GM12875 (cell line): ENCODE measurements around the gene TTC8.
"Not testable (repeated sequence)": the region's sequence is repeated elsewhere in the genome, so short reads cannot be mapped to it uniquely, and the experiment has no call there.

ENCODE experiments used
- H3K4me3 ChIP-seq: one replicate; pipeline ENCODE4 v1.5.1; 2011; ENCODE audit warnings: low read depth, low read length, control low read depth
- TF ChIP-seq, protein P1 (sequence below): IDR thresholded peaks from 2 replicates; pipeline ENCODE4 v1.5.1; 2011; ENCODE audit warnings: low read depth, mild to moderate bottlenecking, control low read depth, inconsistent platforms, low read length, moderate library complexity, borderline replicate concordance; ENCODE audit not compliant: insufficient read depth

Gene TTC8

DNA sequence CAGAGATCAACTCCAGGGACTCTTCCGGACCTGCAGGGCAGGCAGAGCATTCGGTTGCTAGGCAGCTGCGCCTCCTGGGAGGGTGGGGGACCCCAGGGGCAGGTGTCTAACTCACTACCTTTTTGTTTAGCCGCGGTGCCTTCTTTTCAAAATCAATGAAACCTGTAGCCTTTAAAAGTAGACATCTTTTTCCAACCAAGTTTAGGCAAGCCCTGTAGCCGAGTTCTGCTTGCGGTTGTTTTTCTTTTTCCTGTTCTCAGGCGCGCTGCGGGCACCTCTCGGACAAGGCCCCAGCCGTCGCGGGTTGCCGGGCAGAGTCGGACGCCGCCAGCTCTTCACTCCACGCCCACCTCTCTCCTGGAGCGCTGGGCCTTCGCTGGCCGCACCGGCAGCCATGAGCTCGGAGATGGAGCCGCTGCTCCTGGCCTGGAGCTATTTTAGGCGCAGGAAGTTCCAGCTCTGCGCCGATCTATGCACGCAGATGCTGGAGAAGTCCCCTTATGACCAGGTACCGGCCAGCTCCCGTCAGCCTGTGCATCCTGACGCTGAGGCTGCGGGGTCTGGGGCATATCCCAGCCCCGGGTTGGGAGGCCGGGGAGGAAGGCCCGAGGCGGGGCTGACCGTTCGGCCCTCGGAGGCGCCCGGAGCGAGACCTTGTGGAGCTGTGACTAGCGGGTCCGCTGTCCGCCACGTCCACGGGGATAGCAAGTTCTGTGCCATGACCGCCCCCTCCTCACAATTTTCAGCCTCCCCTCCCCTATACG lies at the start of gene TTC8:
Gene TTC8 (plus strand): TSS at position 338 of the 764 bp plus-strand sequence. CDS start 57 bp downstream, at position 395.
- TF ChIP-seq, protein P1, sequence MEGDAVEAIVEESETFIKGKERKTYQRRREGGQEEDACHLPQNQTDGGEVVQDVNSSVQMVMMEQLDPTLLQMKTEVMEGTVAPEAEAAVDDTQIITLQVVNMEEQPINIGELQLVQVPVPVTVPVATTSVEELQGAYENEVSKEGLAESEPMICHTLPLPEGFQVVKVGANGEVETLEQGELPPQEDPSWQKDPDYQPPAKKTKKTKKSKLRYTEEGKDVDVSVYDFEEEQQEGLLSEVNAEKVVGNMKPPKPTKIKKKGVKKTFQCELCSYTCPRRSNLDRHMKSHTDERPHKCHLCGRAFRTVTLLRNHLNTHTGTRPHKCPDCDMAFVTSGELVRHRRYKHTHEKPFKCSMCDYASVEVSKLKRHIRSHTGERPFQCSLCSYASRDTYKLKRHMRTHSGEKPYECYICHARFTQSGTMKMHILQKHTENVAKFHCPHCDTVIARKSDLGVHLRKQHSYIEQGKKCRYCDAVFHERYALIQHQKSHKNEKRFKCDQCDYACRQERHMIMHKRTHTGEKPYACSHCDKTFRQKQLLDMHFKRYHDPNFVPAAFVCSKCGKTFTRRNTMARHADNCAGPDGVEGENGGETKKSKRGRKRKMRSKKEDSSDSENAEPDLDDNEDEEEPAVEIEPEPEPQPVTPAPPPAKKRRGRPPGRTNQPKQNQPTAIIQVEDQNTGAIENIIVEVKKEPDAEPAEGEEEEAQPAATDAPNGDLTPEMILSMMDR = no peak
- H3K4me3 ChIP-seq = peak within 1 kb of the TSS; percentile 82

DNA sequence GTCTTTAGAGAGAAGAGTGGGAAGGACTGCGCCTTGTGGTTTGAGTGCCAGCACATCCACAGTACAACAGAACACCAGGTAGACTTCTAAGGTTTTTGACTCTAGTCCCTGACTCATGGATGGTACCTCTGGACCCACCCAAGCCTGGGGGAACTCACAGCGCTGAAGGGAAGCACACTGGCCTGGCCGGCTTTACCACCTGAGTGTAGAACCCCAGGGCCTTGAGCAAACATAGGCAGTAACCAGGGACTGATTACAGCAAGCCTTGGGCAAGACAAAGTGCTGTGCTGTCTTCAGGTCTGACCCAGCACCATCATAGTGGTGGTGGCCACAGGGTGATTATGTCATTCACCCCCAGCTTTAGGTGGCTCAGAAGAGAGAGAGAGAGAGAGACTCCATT lies 48.9 kb upstream of the TTC8 start:
- no peak overlapping the region for H3K4me3 ChIP-seq
- TF ChIP-seq, protein P1 = no peak

DNA sequence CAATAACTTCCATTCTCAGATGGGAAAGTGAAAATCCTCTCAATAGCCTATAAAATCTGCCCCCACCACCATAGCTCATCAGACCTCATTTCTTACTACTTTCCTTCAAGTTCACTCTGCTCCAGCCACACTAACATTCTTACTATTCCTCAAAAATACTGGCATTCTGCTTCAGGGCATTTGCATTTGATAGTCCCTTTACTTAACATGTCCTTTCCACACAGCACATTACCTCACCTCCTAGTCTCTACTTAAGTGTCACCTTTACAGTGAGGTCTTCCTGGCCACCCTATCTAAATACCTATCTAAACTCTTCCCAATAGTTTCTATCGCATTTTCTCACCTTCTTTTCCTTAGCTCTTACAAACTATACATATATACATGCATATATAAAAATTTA lies 38.5 kb upstream of the TTC8 start:
- H3K4me3 ChIP-seq = no peak overlapping the region
- TF ChIP-seq, protein P1 = no peak

DNA sequence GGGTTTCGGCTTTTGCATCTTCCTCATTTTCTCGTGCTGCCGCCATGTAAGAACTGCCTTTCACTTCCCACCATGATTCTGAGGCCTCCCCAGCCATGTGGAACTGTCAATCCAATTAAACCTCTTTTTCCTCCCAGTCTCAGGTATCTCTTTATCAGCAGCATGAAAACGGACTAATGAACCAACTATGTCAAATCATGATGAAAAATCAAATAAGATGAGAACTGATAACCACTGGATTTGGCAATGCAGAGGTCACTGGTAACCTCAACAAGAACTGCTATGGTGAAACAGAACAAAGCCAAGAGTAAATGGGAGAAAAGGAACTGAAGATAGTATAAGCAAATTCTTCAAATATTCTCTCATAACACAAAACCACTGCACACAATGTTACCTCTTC lies 37.7 kb upstream of the TTC8 start:
- H3K4me3 ChIP-seq = no peak overlapping the region
- TF ChIP-seq, protein P1 = no peak

DNA sequence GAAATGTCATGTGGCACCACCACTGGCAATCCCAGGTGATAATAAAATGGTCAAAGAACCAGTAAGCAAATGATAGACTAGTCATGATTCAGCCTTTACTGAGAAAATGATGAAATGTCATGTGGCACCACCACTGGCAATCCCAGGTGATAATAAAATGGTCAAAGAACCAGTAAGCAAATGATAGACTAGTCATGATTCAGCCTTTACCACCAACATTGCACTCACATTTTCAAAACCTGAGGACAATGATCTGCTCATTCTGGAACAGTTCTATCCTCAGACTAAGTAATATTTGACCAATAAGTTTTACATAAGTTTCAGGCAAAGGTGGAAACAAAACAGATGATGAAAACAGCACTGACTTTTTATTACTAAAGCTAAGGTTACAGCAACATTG lies 34.9 kb upstream of the TTC8 start:
- not testable (repeated sequence) for H3K4me3 ChIP-seq

DNA sequence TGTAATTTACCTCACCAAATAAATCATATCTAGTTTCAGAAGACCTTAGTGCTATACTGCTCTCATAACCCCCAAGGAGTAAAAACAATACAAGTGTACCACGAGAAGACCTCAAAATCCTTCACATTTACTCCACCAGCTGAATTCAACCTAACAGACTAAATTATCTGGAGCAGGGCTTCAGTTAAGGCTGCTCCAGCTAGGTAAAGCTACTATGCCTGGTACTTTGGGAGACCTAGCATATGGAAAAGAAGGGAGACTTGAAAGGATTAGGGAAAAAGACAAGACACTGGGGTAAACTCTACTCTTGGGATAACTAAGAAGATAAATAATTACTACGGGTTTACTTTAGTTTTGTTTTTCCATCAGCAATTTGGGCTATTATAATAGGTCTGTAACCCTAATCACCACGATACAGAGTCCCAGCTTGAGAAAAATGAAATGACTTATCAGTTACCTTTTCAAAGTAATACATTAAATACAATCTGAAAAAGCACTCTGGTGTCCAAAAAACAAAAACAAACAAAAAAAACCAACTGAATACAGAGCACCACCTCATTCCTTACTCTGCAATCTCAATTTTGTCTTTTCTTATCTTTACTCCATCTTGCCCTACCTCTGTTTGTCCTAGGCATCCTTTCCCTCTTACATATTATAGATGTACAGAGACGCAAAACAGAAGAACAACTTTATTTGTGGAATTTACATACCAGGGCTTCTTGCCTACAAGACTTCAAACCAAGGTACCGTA lies 33.8 kb upstream of the TTC8 start:
- TF ChIP-seq, protein P1 = no peak
- H3K4me3 ChIP-seq = no peak overlapping the region

DNA sequence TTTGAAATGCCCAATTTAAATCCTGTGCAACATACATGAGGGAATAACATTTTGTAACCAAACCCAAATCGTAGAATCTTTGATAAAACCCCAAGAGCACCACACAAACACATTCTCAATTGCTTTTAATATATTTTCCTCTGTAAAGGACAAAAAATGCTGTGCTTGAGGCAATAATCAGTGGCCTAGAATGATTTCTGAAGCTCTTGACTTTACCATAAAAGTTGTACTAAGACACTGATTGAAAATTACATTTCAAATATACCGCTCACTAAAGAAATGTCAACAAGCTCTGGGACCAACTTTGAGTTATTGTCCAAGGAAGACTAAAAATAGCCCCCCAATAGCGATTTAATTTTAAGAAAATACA lies 33.2 kb upstream of the TTC8 start:
- H3K4me3 ChIP-seq = no peak overlapping the region
- TF ChIP-seq, protein P1 = no peak
